Mesendoderm (in vitro differentiated cells): ENCODE measurements around the gene CACNA2D4.
A peak's percentile ranks its signal among the peaks of the same experiment; 100 is the strongest.
"Not testable (repeated sequence)": the region's sequence is repeated elsewhere in the genome, so short reads cannot be mapped to it uniquely, and the experiment has no call there.

Experiments used
- DNase-seq: peaks from one replicate; pipeline ENCODE4 v3.0.0; 2013
- H2AK5ac ChIP-seq: 2 replicates; pipeline ENCODE4 v1.6.1; 2013; ENCODE audit warnings: low read length, inconsistent platforms
- H2BK120ac ChIP-seq: 2 replicates; pipeline ENCODE4 v1.6.1; 2013; ENCODE audit warnings: low read depth, mild to moderate bottlenecking, low read length, moderate library complexity, mixed read lengths
- H2BK15ac ChIP-seq: replicated peaks from 2 replicates; pipeline ENCODE4 v1.6.1; 2013; ENCODE audit warnings: low read depth, mild to moderate bottlenecking, moderate library complexity
- H2BK5ac ChIP-seq: 2 replicates; pipeline ENCODE4 v1.6.1; 2013; ENCODE audit warnings: low read length, inconsistent platforms
- H3K18ac ChIP-seq: 2 replicates; pipeline ENCODE4 v1.6.1; 2013; ENCODE audit warnings: mild to moderate bottlenecking, low read length, mixed read lengths
- H3K23ac ChIP-seq: one replicate; pipeline ENCODE4 v1.6.1; 2013; ENCODE audit warnings: low read length
- H3K27ac ChIP-seq: 2 replicates; pipeline ENCODE4 v1.5.1; 2013; ENCODE audit warnings: low read depth, mild to moderate bottlenecking, inconsistent platforms, low read length, moderate library complexity
- H3K27me3 ChIP-seq: 2 replicates; pipeline ENCODE4 v1.6.1; 2013; ENCODE audit warnings: low read length, control low read depth, mild to moderate bottlenecking, inconsistent platforms; ENCODE audit not compliant: insufficient read depth, poor library complexity
- H3K36me3 ChIP-seq: 2 replicates; pipeline ENCODE4 v1.6.1; 2013; ENCODE audit warnings: low read length, inconsistent platforms; ENCODE audit not compliant: control insufficient read depth, insufficient read depth
- H3K4ac ChIP-seq: one replicate; pipeline ENCODE4 v1.6.1; 2013; ENCODE audit warnings: low read depth, mild to moderate bottlenecking, low read length, moderate library complexity
- H3K4me1 ChIP-seq: 2 replicates; pipeline ENCODE4 v1.6.1; 2013; ENCODE audit warnings: low read depth, low read length, inconsistent platforms; ENCODE audit not compliant: control insufficient read depth
- H3K4me2 ChIP-seq: 2 replicates; pipeline ENCODE4 v1.6.1; 2013; ENCODE audit warnings: low read length
- H3K4me3 ChIP-seq: 2 replicates; pipeline ENCODE4 v1.5.1; 2013; ENCODE audit warnings: mild to moderate bottlenecking, low read length
- H3K56ac ChIP-seq: one replicate; pipeline ENCODE4 v1.6.1; 2013; ENCODE audit warnings: low read length
- H3K79me1 ChIP-seq: 2 replicates; pipeline ENCODE4 v1.6.1; 2013; ENCODE audit warnings: low read length, inconsistent platforms
- H3K79me2 ChIP-seq: 2 replicates; pipeline ENCODE4 v1.6.1; 2013; ENCODE audit warnings: mild to moderate bottlenecking, low read length; ENCODE audit not compliant: control insufficient read depth, insufficient read depth
- H3K9ac ChIP-seq: 2 replicates; pipeline ENCODE4 v1.6.1; 2013; ENCODE audit warnings: low read length, inconsistent platforms
- H4K5ac ChIP-seq: one replicate; pipeline ENCODE4 v1.6.1; 2013; ENCODE audit warnings: low read length
- H4K8ac ChIP-seq: one replicate; pipeline ENCODE4 v1.6.1; 2013; ENCODE audit warnings: low read depth, mild to moderate bottlenecking, control low read depth, low read length, moderate library complexity
- WGBS: extraction: QIAGEN DNeasy Blood & Tissue Kit; methylation state at CpG from one replicate; pipeline ENCODE4 v1.1.7; 2013; ENCODE audit warnings: low lambda C conversion rate, missing lambda C conversion rate; ENCODE audit not compliant: insufficient coverage; ENCODE audit errors: extremely low coverage; 5-methylcytosine and 5-hydroxymethylcytosine counted together

CACNA2D4 gene

GRCh38 chr12:1949771-1950470, 31.5 kb upstream of the CACNA2D4 start:
- no peaks in the 10 kb centered on the region for H3K79me1 ChIP-seq
- no peaks in the 10 kb centered on the region for H3K4me1 ChIP-seq
- no peak overlapping the region for H3K18ac ChIP-seq
- H2AK5ac ChIP-seq: no peak overlapping the region
- H3K36me3 ChIP-seq: peaks cover 2% of the 10 kb centered on the region
- H3K79me2 ChIP-seq: no peaks in the 10 kb centered on the region
- no peak overlapping the region for H3K4me3 ChIP-seq
- no peak overlapping the region for H3K9ac ChIP-seq
- no peak overlapping the region for H3K23ac ChIP-seq
- no peak overlapping the region for H3K4ac ChIP-seq
- no CpG with 5 or more reads among the region's 15 CpGs for WGBS
- H3K27ac ChIP-seq: no peak overlapping the region
- peak; percentile 23 for DNase-seq
- no peak overlapping the region for H3K56ac ChIP-seq
- H4K8ac ChIP-seq: no peak overlapping the region
- no peak overlapping the region for H2BK15ac ChIP-seq
- H3K27me3 ChIP-seq: no peaks in the 10 kb centered on the region
- H3K4me2 ChIP-seq: no peak overlapping the region
- H2BK5ac ChIP-seq: no peak overlapping the region
- H4K5ac ChIP-seq: no peak overlapping the region
- no peak overlapping the region for H2BK120ac ChIP-seq

GRCh38 chr12:1948883-1949282, 30.4 kb upstream of the CACNA2D4 start:
- no peak overlapping the region for H3K23ac ChIP-seq
- no peak overlapping the region for H3K4me2 ChIP-seq
- H3K56ac ChIP-seq: no peak overlapping the region
- no peak overlapping the region for H3K27ac ChIP-seq
- no peak overlapping the region for H2BK5ac ChIP-seq
- H2BK15ac ChIP-seq: no peak overlapping the region
- H3K79me2 ChIP-seq: no peaks in the 10 kb centered on the region
- no peaks in the 10 kb centered on the region for H3K79me1 ChIP-seq
- no peak overlapping the region for H4K8ac ChIP-seq
- H3K27me3 ChIP-seq: no peaks in the 10 kb centered on the region
- H2AK5ac ChIP-seq: no peak overlapping the region
- no peak overlapping the region for H3K4me3 ChIP-seq
- no peak overlapping the region for H3K4ac ChIP-seq
- no peak overlapping the region for H4K5ac ChIP-seq
- WGBS: no CpG with 5 or more reads among the region's 11 CpGs
- DNase-seq: no peak
- no peak overlapping the region for H3K18ac ChIP-seq
- no peak overlapping the region for H2BK120ac ChIP-seq
- H3K9ac ChIP-seq: no peak overlapping the region
- peaks cover 2% of the 10 kb centered on the region for H3K36me3 ChIP-seq
- H3K4me1 ChIP-seq: no peaks in the 10 kb centered on the region

- Histone ChIP-seq H3K18ac (no peak overlapping the region), H3K4me2 (no peak overlapping the region), H4K5ac (no peak overlapping the region), H3K9ac (no peak overlapping the region), H3K4me3 (no peak overlapping the region), H3K27ac (no peak overlapping the region), H2BK5ac (no peak overlapping the region), H4K8ac (no peak overlapping the region), H3K79me2 (no peaks in the 10 kb centered on the region), H3K27me3 (no peaks in the 10 kb centered on the region), H2BK15ac (no peak overlapping the region), H3K56ac (no peak overlapping the region), H3K36me3 (no peaks in the 10 kb centered on the region), H3K4ac (no peak overlapping the region), H2AK5ac (no peak overlapping the region), H3K79me1 (no peaks in the 10 kb centered on the region), H2BK120ac (no peak overlapping the region), H3K4me1 (no peaks in the 10 kb centered on the region), H3K23ac (no peak overlapping the region)
- peak; percentile 17 for DNase-seq
- WGBS: no CpG with 5 or more reads among the region's 1 CpG
Observed at GRCh38 chr12:1947081-1947480, 28.6 kb upstream of the CACNA2D4 start.

DNA sequence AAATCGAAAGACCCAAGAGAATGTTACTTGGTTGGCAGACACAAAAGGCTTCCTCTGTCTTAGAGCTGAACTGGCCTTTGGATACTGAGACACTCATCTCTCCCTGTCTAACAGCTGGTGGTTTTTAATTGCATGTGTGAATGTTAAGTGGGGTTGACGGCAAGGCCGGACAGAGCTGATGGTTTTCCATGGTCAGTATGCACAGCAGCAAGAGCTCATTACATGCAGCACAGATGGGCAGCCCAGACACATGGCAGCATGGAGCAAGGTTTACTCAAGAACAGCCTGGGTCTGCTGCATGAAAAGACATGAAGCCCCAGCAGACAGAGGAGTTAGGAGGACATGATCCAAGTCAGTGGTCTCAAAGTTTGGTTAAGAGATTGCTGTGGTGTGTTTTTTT, 27.8 kb upstream of the CACNA2D4 start:
- Histone ChIP-seq H2AK5ac (no peak overlapping the region), H3K9ac (no peak overlapping the region), H2BK15ac (no peak overlapping the region), H3K56ac (no peak overlapping the region), H3K36me3 (no peaks in the 10 kb centered on the region), H3K18ac (no peak overlapping the region), H4K5ac (no peak overlapping the region), H2BK120ac (no peak overlapping the region), H3K4me1 (no peaks in the 10 kb centered on the region), H3K79me1 (no peaks in the 10 kb centered on the region), H2BK5ac (no peak overlapping the region), H3K4me3 (no peak overlapping the region), H3K27ac (no peak overlapping the region), H3K4ac (no peak overlapping the region), H4K8ac (no peak overlapping the region), H3K27me3 (no peaks in the 10 kb centered on the region), H3K4me2 (no peak overlapping the region), H3K79me2 (no peaks in the 10 kb centered on the region), H3K23ac (no peak overlapping the region)
- no CpG with 5 or more reads among the region's 3 CpGs for WGBS
- no peak for DNase-seq

- H3K36me3 ChIP-seq, H2BK15ac ChIP-seq, H4K8ac ChIP-seq, H3K27me3 ChIP-seq, H3K23ac ChIP-seq, H3K4me2 ChIP-seq, H2BK5ac ChIP-seq, H2AK5ac ChIP-seq, H3K4me1 ChIP-seq, H4K5ac ChIP-seq, H3K18ac ChIP-seq, DNase-seq, H3K79me1 ChIP-seq, H3K79me2 ChIP-seq, H3K4me3 ChIP-seq, H2BK120ac ChIP-seq, H3K4ac ChIP-seq, H3K27ac ChIP-seq, H3K9ac ChIP-seq, H3K56ac ChIP-seq: not testable (repeated sequence)
- whole genome bisulfite sequencing: no CpG with 5 or more reads among the region's 5 CpGs
Observed at GRCh38 chr12:1945502-1945901, 27.1 kb upstream of the CACNA2D4 start.
